LNCaP clone FGC (cell line): ENCODE results near the gene PRELID3B.

Source experiments
- DNase-seq: peaks from one replicate; pipeline ENCODE4 v3.0.0-alpha.2; 2011; ENCODE audit warnings: low read depth
- H3K4me3 ChIP-seq: 2 replicates; pipeline ENCODE4 v1.5.1; 2011; ENCODE audit warnings: mild to moderate bottlenecking, low read depth, low read length, control low read depth
- CTCF ChIP-seq: IDR thresholded peaks from 2 replicates; pipeline ENCODE4 v1.5.1; 2012; ENCODE audit warnings: mild to moderate bottlenecking; ENCODE audit not compliant: control insufficient read depth, insufficient read depth; ENCODE audit errors: extremely low read depth

Gene PRELID3B

GRCh38 chr20:58985656-58986055 lies 56.9 kb downstream of the PRELID3B start:
- no peak for TF ChIP-seq CTCF
- DNase-seq = no peak
- H3K4me3 ChIP-seq = no peak overlapping the region

GRCh38 chr20:58984691-58985090 lies 57.9 kb downstream of the PRELID3B start:
- TF ChIP-seq CTCF = no peak
- no peak for DNase-seq
- H3K4me3 ChIP-seq = no peak overlapping the region
